Progenitor cell of endocrine pancreas (in vitro differentiated cells): Measurements from ENCODE around the gene SPDYE1. TPM values are rescaled to one million over a fixed set of nuclear protein-coding genes. Genes with fewer than 3 reads are reported as not detected.
"Not testable (repeated sequence)": the region's sequence is repeated elsewhere in the genome, so short reads cannot be mapped to it uniquely, and the experiment has no call there.

Source experiments
- DNase-seq: peaks from one replicate; pipeline ENCODE4 v3.0.0; 2021; ENCODE audit warnings: low spot score; ENCODE audit not compliant: unreplicated experiment
- H3K27ac Mint-ChIP-seq: 2 replicates; pipeline ENCODE4 v1.8.0; 2021; ENCODE audit warnings: mild to moderate bottlenecking, moderate library complexity, mixed read lengths
- H3K27me3 Mint-ChIP-seq: 2 replicates; pipeline ENCODE4 v1.8.0; 2021; ENCODE audit warnings: mixed read lengths
- H3K36me3 Mint-ChIP-seq: 2 replicates; pipeline ENCODE4 v1.8.0; 2022; ENCODE audit warnings: mixed read lengths; ENCODE audit not compliant: insufficient read depth
- H3K4me1 Mint-ChIP-seq: 2 replicates; pipeline ENCODE4 v1.8.0; 2021; ENCODE audit warnings: low read depth, mixed read lengths
- H3K4me3 Mint-ChIP-seq: 2 replicates; pipeline ENCODE4 v1.8.0; 2021; ENCODE audit warnings: low read depth, mild to moderate bottlenecking, moderate library complexity, mixed read lengths
- H3K9me3 Mint-ChIP-seq: 2 replicates; pipeline ENCODE4 v1.8.0; 2021; ENCODE audit warnings: low read depth, mixed read lengths
- long read RNA-seq: library from polyadenylated mRNA; unstranded; transcript quantifications from one replicate; pipeline ENCODE4 v2.0.0, GENCODE V29; 2020
- total RNA-seq: library from RNA; stranded (reverse); gene quantifications from 2 replicates; pipeline ENCODE4 v1.2.1, GENCODE V29; 2021
- TF ChIP-seq, protein P1 (sequence below): fragments of 200-600 bp; sonication (generic); IDR thresholded peaks from one replicate; pipeline ENCODE4 v1.5.0; 2021; ENCODE audit warnings: antibody characterized with exemption, mild to moderate bottlenecking; ENCODE audit not compliant: unreplicated experiment

Gene SPDYE1
- total RNA-seq = not detected in 2 replicates
- long read RNA-seq, partial matches to known transcripts = 0 of 1 reads
- long read RNA-seq, other reads (novel, unspliced or antisense) = 1 of 1 reads

DNA sequence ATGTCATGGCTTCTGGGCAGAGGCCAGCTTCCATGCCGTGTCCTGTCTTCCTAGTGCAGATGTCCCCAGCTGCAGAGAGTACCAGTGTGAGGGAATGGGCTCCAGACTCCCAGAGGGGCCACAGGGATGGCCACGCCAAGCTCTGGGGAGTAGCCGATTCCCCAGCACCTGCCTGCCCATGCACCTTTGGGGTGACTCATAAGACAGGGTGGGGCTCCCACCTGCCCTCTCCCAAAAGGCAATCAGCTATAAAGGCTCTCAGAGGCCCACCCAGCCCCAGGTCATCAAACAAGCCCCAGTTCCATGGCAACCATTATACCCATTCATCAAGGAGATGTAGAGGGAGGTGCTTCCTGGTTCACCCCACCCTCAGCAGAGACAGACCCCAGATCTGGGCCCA, at the start of gene SPDYE1:
TSS of gene SPDYE1 (plus strand) at position 366 of the 400 bp plus-strand sequence. CDS start 2,053 bp downstream, outside the sequence.
- H3K27me3 Mint-ChIP-seq, H3K27ac Mint-ChIP-seq, H3K4me1 Mint-ChIP-seq, DNase-seq, H3K36me3 Mint-ChIP-seq, H3K4me3 Mint-ChIP-seq, H3K9me3 Mint-ChIP-seq: not testable (repeated sequence)

- Mint-ChIP-seq H3K27me3 (no peaks in the 10 kb centered on the region), H3K36me3 (peaks cover 9% of the 10 kb centered on the region), H3K4me3 (no peak overlapping the region), H3K9me3 (no peaks in the 10 kb centered on the region), H3K4me1 (no peaks in the 10 kb centered on the region), H3K27ac (no peak overlapping the region)
- no peak for DNase-seq
- TF ChIP-seq, protein P1, sequence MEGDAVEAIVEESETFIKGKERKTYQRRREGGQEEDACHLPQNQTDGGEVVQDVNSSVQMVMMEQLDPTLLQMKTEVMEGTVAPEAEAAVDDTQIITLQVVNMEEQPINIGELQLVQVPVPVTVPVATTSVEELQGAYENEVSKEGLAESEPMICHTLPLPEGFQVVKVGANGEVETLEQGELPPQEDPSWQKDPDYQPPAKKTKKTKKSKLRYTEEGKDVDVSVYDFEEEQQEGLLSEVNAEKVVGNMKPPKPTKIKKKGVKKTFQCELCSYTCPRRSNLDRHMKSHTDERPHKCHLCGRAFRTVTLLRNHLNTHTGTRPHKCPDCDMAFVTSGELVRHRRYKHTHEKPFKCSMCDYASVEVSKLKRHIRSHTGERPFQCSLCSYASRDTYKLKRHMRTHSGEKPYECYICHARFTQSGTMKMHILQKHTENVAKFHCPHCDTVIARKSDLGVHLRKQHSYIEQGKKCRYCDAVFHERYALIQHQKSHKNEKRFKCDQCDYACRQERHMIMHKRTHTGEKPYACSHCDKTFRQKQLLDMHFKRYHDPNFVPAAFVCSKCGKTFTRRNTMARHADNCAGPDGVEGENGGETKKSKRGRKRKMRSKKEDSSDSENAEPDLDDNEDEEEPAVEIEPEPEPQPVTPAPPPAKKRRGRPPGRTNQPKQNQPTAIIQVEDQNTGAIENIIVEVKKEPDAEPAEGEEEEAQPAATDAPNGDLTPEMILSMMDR = no peak
Observed at GRCh38 chr7:43952028-43952427, 45.7 kb upstream of the SPDYE1 start.

GRCh38 chr7:43953071-43953470, 44.6 kb upstream of the SPDYE1 start:
- H3K9me3 Mint-ChIP-seq = no peaks in the 10 kb centered on the region
- peaks cover 7% of the 10 kb centered on the region for H3K36me3 Mint-ChIP-seq
- no peak overlapping the region for H3K4me3 Mint-ChIP-seq

GRCh38 chr7:43954524-43955228, 43.0 kb upstream of the SPDYE1 start:
- H3K27me3 Mint-ChIP-seq = no peaks in the 10 kb centered on the region
- TF ChIP-seq, protein P1 = peak; percentile 57
- peaks cover 3% of the 10 kb centered on the region for H3K9me3 Mint-ChIP-seq
- H3K4me1 Mint-ChIP-seq = no peaks in the 10 kb centered on the region
- H3K36me3 Mint-ChIP-seq = peaks cover 10% of the 10 kb centered on the region
- H3K27ac Mint-ChIP-seq = no peak overlapping the region
- no peak overlapping the region for H3K4me3 Mint-ChIP-seq
- no peak for DNase-seq

More at GRCh38 chr7:43953071-43953470, 44.6 kb upstream of the SPDYE1 start:
- no peak for DNase-seq
- TF ChIP-seq, protein P1 = no peak
- Mint-ChIP-seq H3K4me1 (no peaks in the 10 kb centered on the region), H3K27me3 (no peaks in the 10 kb centered on the region), H3K27ac (no peak overlapping the region)

DNA sequence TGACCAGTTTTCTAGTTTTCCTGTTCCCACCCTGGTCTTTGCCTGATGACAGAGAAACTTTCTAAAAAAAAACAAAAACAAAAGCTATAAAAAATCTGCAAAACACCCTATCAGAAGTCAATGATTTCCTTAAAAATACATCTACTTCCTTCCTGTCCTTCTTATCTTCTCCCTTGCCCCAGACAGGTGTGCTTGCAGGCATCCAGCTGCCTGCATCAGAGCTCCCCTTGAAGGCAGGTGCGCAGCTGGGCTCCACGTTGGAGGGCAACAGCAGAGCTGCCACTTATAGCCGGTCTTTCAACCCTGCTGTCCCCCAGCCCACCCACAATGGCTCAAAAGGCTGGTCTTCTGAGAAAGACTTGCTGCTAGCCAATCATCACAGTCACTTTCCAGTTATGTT, 41.7 kb upstream of the SPDYE1 start:
- Mint-ChIP-seq H3K9me3 (peaks cover 3% of the 10 kb centered on the region), H3K4me3 (no peak overlapping the region), H3K27ac (no peak overlapping the region), H3K36me3 (peaks cover 18% of the 10 kb centered on the region), H3K4me1 (no peaks in the 10 kb centered on the region), H3K27me3 (no peaks in the 10 kb centered on the region)
- TF ChIP-seq, protein P1 = no peak
- no peak for DNase-seq

GRCh38 chr7:43960933-43961332, 36.8 kb upstream of the SPDYE1 start:
- H3K4me3 Mint-ChIP-seq = no peak overlapping the region
- DNase-seq = no peak
- H3K9me3 Mint-ChIP-seq = peaks cover 3% of the 10 kb centered on the region
- no peaks in the 10 kb centered on the region for H3K4me1 Mint-ChIP-seq
- H3K36me3 Mint-ChIP-seq = peaks cover 14% of the 10 kb centered on the region
- no peak overlapping the region for H3K27ac Mint-ChIP-seq
- H3K27me3 Mint-ChIP-seq = no peaks in the 10 kb centered on the region
- TF ChIP-seq, protein P1 = no peak

DNA sequence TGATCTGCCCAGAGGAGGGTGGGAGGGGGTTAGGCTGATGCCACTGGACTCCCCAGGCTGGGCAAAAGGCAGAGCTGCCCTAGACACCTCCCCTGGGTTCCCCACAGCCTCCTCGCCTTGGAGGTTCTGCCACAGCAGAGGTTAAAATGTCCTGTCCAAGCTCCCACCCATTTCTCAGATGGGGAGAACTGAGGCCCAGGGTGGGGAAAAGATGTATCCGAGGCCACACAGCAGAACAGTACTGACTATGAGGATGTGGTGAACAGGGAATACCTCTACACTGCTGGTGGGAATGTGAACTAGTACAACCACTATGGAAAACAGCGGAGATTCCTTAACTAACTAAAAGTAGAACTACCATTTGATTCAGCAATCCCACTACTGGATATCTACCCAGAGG, 31.3 kb upstream of the SPDYE1 start:
- not testable (repeated sequence) for H3K27ac Mint-ChIP-seq, H3K36me3 Mint-ChIP-seq, H3K9me3 Mint-ChIP-seq, H3K4me1 Mint-ChIP-seq, H3K4me3 Mint-ChIP-seq, DNase-seq, H3K27me3 Mint-ChIP-seq

- H3K27ac Mint-ChIP-seq, H3K4me1 Mint-ChIP-seq, H3K27me3 Mint-ChIP-seq, H3K36me3 Mint-ChIP-seq, DNase-seq, H3K4me3 Mint-ChIP-seq, H3K9me3 Mint-ChIP-seq: not testable (repeated sequence)
Observed at GRCh38 chr7:43968172-43969040, 29.3 kb upstream of the SPDYE1 start.
